SIG-M5 treated with dmso at 0.1 percent for 504 hours (cell line): ENCODE data around the gene ZNG1B.
"Not testable (repeated sequence)": the region's sequence is repeated elsewhere in the genome, so short reads cannot be mapped to it uniquely, and the experiment has no call there.

ENCODE experiments used
- DNase-seq: peaks from one replicate; lab custom pipeline; 2025; ENCODE audit not compliant: unreplicated experiment; lab: John Stamatoyannopoulos, UW

Gene ZNG1B

GRCh38 chr2:113542529-113542928 lies 105.0 kb downstream of the ZNG1B start:
- DNase-seq, result not testable (repeated sequence)
